ENCODE data around the gene CMTM6.
"Not testable (repeated sequence)": the region's sequence is repeated elsewhere in the genome, so short reads cannot be mapped to it uniquely, and the experiment has no call there.

CMTM6 gene

GRCh38 chr3:32502118-32502945 lies at the start of gene CMTM6:
TSS of gene CMTM6 (minus strand) at chr3:32502852. CDS start at chr3:32502745, 107 bp downstream.
- DNase-seq = peak; percentile 43

- DNase-seq = no peak
These were observed 49.4 kb upstream of the CMTM6 start for GRCh38 chr3:32552013-32552412.

- no peak for DNase-seq
These were observed 48.8 kb upstream of the CMTM6 start for GRCh38 chr3:32551496-32551895.

GRCh38 chr3:32551087-32551486 lies 48.4 kb upstream of the CMTM6 start:
- no peak for DNase-seq

GRCh38 chr3:32545305-32545704 lies 42.7 kb upstream of the CMTM6 start:
- DNase-seq = no peak

- no peak for DNase-seq
These were observed 42.2 kb upstream of the CMTM6 start for GRCh38 chr3:32544894-32545293.

- no peak for DNase-seq
These were observed 40.2 kb upstream of the CMTM6 start for GRCh38 chr3:32542807-32543206.

- DNase-seq = no peak
These were observed 38.2 kb upstream of the CMTM6 start for GRCh38 chr3:32540899-32541298.

- no peak for DNase-seq
These were observed 29.8 kb upstream of the CMTM6 start for GRCh38 chr3:32532434-32532833.

GRCh38 chr3:32531010-32531647 lies 28.5 kb upstream of the CMTM6 start:
- no peak for DNase-seq

- no peak for DNase-seq
These were observed 23.1 kb upstream of the CMTM6 start for GRCh38 chr3:32525720-32526119.

GRCh38 chr3:32522682-32523081 lies 20.0 kb upstream of the CMTM6 start:
- no peak for DNase-seq

GRCh38 chr3:32518921-32519320 lies 16.3 kb upstream of the CMTM6 start:
- DNase-seq = not testable (repeated sequence)

- DNase-seq = not testable (repeated sequence)
These were observed 14.1 kb upstream of the CMTM6 start for GRCh38 chr3:32516751-32517150.

GRCh38 chr3:32511005-32511404 lies 8.4 kb upstream of the CMTM6 start:
- DNase-seq = no peak

- DNase-seq = peak; percentile 76
These were observed 7.5 kb upstream of the CMTM6 start for GRCh38 chr3:32510075-32510724.

- DNase-seq = no peak
These were observed 6.1 kb upstream of the CMTM6 start for GRCh38 chr3:32508711-32509110.

- no peak for DNase-seq
These were observed 3.8 kb upstream of the CMTM6 start for GRCh38 chr3:32506466-32506865.

GRCh38 chr3:32502946-32503286 lies 264 bp upstream of the CMTM6 start:
- DNase-seq = no peak

- no peak for DNase-seq
These were observed 902 bp downstream of the CMTM6 start for GRCh38 chr3:32501783-32502117.

- no peak for DNase-seq
These were observed 1.5 kb downstream of the CMTM6 start for GRCh38 chr3:32500880-32501782.

GRCh38 chr3:32500231-32500630 lies 2.4 kb downstream of the CMTM6 start:
- DNase-seq = no peak

- DNase-seq = no peak
These were observed 3.1 kb downstream of the CMTM6 start for GRCh38 chr3:32499585-32499984.
